ENCODE data around the gene CHD1L. TPM values are rescaled to one million over a fixed set of nuclear protein-coding genes. Genes with fewer than 3 reads are reported as not detected.

CHD1L gene
- total RNA-seq, 4 donors from 2014 or later: 10.2 to 23.7 (median 19.2) TPM

DNA sequence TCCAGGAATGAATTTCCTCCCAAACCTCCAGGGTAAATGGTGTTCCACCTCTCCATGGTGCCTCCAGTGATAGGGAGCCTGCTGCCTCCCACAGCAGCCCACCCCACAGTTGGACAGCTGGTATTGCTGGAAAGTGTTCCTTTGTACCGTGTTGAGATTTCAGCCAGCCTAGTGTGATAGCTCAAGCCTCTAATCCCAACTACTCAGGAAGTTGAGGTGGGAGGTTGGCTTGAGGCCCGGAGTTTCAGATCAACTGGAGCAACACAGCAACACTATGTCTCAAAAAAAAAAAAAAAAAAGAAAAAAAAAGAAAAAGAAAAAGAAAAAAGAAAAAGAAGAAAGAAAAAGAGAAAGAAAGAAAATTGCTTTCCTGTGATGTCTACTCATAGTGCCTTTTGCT is 96.1 kb downstream of the CHD1L start:
- no peak for DNase-seq (ENCODE audit: low spot score in 2 of 2)
- Histone ChIP-seq H3K27me3 (no peaks in the 10 kb centered on the region), H3K27ac (no peak overlapping the region), H3K36me3 (no peaks in the 10 kb centered on the region), H3K9me3 (no peaks in the 10 kb centered on the region), H3K4me1 (no peaks in the 10 kb centered on the region), H3K4me3 (no peak overlapping the region)
- 30 to 44% methylated on average over 2 of the region's 2 CpGs for WGBS, 2 donors
- no peak for TF ChIP-seq CTCF (IDR thresholded peaks at IDR 0.05)
- no peak for TF ChIP-seq POLR2A (IDR thresholded peaks at IDR 0.05)
- TF ChIP-seq EP300 (IDR thresholded peaks at IDR 0.05): no peak

DNA sequence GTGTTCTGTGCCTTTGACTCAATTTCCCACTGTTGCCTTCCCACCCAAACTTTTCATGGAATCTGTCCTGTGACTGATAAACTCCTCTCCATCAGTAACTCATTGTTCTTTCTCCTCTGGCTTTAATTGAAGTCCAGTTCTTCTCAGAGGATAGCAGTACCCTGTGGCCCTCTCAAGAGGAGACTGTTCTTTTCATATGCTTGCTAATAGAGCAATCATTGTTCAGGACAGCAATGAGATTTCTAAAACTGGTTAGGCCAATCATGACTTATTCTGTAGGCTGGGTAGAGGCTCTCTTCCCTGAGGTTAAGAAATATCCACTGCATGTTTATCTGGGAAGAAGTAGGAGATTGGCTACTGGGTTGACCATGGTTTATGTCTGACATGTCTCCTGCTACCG is 98.8 kb downstream of the CHD1L start:
- DNase-seq (ENCODE audit: low spot score in 2 of 2): no peak
- H3K4me1 ChIP-seq: no peaks in the 10 kb centered on the region
- H3K36me3 ChIP-seq: no peaks in the 10 kb centered on the region
- WGBS, 2 donors: 73 to 100% methylated on average over 1 of the region's 1 CpG
- no peak overlapping the region for H3K4me3 ChIP-seq
- H3K27ac ChIP-seq: no peak overlapping the region
- no peaks in the 10 kb centered on the region for H3K27me3 ChIP-seq
- no peaks in the 10 kb centered on the region for H3K9me3 ChIP-seq
- TF ChIP-seq POLR2A (IDR thresholded peaks at IDR 0.05) (no peak), CTCF (IDR thresholded peaks at IDR 0.05) (no peak), EP300 (IDR thresholded peaks at IDR 0.05) (no peak)

Other genes with a start within 250 kb of the CHD1L start
- 10 to 100 TPM; 12.6 to 23.4 (median 15.1) TPM for gene PRKAB2, start 70.2 kb upstream of the CHD1L start, total RNA-seq
- gene FMO5, start 17.3 kb upstream of the CHD1L start, total RNA-seq: 1 to 10 TPM; 2.6 to 6.3 (median 3.0) TPM